Measurements from ENCODE around the gene BABAM2.
"Not testable (repeated sequence)": the region's sequence is repeated elsewhere in the genome, so short reads cannot be mapped to it uniquely, and the experiment has no call there.

Gene BABAM2

DNA sequence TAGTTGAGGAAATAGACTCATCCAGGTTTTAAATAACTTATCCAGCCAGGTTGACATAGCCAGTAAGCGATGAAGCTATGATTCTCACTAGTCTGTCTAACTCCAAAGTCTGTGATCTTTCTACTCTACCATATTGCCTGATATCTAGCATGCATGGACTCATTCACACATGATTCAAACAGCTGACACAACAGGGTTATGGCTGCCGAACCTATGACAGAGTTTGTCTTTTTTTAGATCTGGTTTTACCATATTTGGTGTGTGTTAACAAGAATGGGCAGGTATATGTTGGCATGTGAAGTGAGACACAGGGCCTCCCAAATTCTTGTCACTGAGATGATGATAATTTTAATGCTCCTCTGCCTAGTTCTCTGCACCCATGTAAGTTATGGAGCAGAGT lies 210.6 kb downstream of the BABAM2 start:
- H3K4me3 ChIP-seq (ENCODE audit: low read depth, low read length): no peak overlapping the region
- in situ Hi-C loops (cut with HindIII; ENCODE audit: low sequenced_read_pairs): no loop called here
- DNase-seq (ENCODE audit: low read depth): no peak
- TF ChIP-seq CTCF (IDR thresholded peaks at IDR 0.05; ENCODE audit: low read depth, low read length, missing control alignments): no peak

DNA sequence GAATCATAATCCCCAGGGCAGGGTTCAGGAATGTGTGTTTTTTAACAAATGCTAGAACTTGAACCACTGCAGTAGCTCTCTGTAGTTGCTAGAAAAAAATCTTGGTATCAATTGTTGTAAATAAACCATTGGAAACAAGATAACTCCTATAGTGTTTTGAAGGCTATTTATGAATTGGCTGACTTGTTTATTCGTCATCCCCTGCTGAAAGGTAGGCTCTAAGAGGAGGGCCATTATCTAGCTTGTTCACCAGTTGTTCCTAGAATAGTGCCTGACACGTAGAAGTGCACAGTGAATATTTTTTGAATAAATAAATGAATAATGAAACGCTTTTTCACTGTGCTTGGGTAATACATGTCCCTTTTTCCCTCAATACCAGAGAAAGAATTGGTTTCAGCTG lies 211.4 kb downstream of the BABAM2 start:
- in situ Hi-C loops (cut with HindIII; ENCODE audit: low sequenced_read_pairs): no loop called here
- DNase-seq (ENCODE audit: low read depth): no peak
- no peak for TF ChIP-seq CTCF (IDR thresholded peaks at IDR 0.05; ENCODE audit: low read depth, low read length, missing control alignments)
- no peak overlapping the region for H3K4me3 ChIP-seq (ENCODE audit: low read depth, low read length)

- no peak for TF ChIP-seq CTCF (IDR thresholded peaks at IDR 0.05; ENCODE audit: low read depth, low read length, missing control alignments)
- in situ Hi-C loops (cut with HindIII; ENCODE audit: low sequenced_read_pairs): no loop called here
- no peak overlapping the region for H3K4me3 ChIP-seq (ENCODE audit: low read depth, low read length)
- peak; percentile 86 for DNase-seq (ENCODE audit: low read depth)
Measured at GRCh38 chr2:28102455-28102874, 211.9 kb downstream of the BABAM2 start.

GRCh38 chr2:28103611-28104010 lies 213.1 kb downstream of the BABAM2 start:
- in situ Hi-C loops (cut with HindIII; ENCODE audit: low sequenced_read_pairs): no loop called here
- no peak overlapping the region for H3K4me3 ChIP-seq (ENCODE audit: low read depth, low read length)
- no peak for TF ChIP-seq CTCF (IDR thresholded peaks at IDR 0.05; ENCODE audit: low read depth, low read length, missing control alignments)
- no peak for DNase-seq (ENCODE audit: low read depth)

DNA sequence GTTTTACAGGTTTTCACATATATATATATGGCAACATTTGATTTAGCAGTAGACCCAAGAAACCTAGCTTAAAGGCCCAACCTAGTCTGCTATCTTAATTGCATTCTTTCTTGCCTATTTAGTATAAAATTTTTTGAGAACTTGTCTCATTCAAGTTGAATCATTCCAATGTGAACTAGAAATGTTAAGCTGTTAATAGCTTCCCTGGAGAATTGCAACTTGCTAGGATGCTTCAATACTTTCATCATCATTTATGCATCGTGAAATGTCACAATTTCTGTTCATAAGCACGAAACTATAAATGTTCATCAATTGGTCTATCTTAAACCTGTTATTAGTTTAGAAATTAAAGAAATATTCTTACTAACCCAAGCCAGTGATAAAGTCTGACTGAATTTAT lies 217.6 kb downstream of the BABAM2 start:
- TF ChIP-seq CTCF (IDR thresholded peaks at IDR 0.05; ENCODE audit: low read depth, low read length, missing control alignments): no peak
- DNase-seq (ENCODE audit: low read depth): no peak
- in situ Hi-C loops (cut with HindIII; ENCODE audit: low sequenced_read_pairs): no loop called here
- H3K4me3 ChIP-seq (ENCODE audit: low read depth, low read length): no peak overlapping the region

DNA sequence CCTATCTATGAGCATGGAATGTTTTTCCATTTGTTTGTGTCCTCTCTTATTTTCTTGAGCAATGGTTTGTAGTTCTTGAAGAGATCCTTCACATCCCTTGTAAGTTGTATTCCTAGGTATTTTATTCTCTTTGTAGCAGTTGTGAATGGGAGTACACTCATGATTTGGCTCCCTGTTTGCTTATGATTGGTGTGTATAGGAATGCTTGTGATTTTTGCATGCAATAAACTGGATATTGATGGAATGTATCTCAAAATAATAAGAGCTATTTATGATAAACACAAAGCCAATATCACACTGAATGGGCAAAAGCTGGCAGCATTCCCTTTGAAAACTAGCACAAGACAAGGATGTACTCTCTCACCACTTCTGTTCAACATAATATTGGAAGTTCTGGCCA lies 223.2 kb downstream of the BABAM2 start:
- in situ Hi-C loops (cut with HindIII; ENCODE audit: low sequenced_read_pairs); DNase-seq (ENCODE audit: low read depth); H3K4me3 ChIP-seq (ENCODE audit: low read depth, low read length): not testable (repeated sequence)

- no peak for DNase-seq (ENCODE audit: low read depth)
- no peak overlapping the region for H3K4me3 ChIP-seq (ENCODE audit: low read depth, low read length)
- in situ Hi-C loops (cut with HindIII; ENCODE audit: low sequenced_read_pairs): no loop called here
- no peak for TF ChIP-seq CTCF (IDR thresholded peaks at IDR 0.05; ENCODE audit: low read depth, low read length, missing control alignments)
Measured at GRCh38 chr2:28117104-28117596, 226.6 kb downstream of the BABAM2 start.

All from astrocyte of the cerebellum (primary cell).